GM18511 (cell line): ENCODE measurements around the gene MSX1.

Experiments used
- ATAC-seq: cut with Tn5 transposase; IDR thresholded peaks from one replicate; pipeline ENCODE4 v1.9.1; 2021; ENCODE audit warnings: mild to moderate bottlenecking, moderate library complexity; ENCODE audit not compliant: unreplicated experiment

Gene MSX1

GRCh38 chr4:4857001-4857808 is 2.3 kb upstream of the MSX1 start:
- ATAC-seq = no peak

- ATAC-seq = no peak
Measured at GRCh38 chr4:4857809-4858508, 1.5 kb upstream of the MSX1 start.

GRCh38 chr4:4858527-4859324 is 739 bp upstream of the MSX1 start:
- no peak for ATAC-seq

DNA sequence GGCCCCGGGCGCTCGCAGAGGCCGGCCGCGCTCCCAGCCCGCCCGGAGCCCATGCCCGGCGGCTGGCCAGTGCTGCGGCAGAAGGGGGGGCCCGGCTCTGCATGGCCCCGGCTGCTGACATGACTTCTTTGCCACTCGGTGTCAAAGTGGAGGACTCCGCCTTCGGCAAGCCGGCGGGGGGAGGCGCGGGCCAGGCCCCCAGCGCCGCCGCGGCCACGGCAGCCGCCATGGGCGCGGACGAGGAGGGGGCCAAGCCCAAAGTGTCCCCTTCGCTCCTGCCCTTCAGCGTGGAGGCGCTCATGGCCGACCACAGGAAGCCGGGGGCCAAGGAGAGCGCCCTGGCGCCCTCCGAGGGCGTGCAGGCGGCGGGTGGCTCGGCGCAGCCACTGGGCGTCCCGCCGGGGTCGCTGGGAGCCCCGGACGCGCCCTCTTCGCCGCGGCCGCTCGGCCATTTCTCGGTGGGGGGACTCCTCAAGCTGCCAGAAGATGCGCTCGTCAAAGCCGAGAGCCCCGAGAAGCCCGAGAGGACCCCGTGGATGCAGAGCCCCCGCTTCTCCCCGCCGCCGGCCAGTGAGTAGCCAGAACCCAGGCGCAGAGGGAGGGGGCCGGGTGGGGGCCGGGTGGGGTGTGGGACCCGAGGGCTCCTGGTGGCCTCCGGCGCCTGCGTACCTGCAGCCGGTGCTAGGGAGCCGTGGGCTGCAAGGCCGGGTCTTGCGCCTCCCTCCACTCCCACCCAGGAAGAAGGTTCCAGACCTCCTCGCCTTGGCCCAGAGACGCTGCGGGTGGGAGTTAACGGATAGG is 534 bp downstream of the MSX1 start:
- ATAC-seq = peak; percentile 45

GRCh38 chr4:4860600-4861389 is 1.3 kb downstream of the MSX1 start:
- ATAC-seq = peak; percentile 10

- ATAC-seq = no peak
Measured at GRCh38 chr4:4861390-4862018, 2.0 kb downstream of the MSX1 start.

- no peak for ATAC-seq
Measured at GRCh38 chr4:4862071-4862551, 2.6 kb downstream of the MSX1 start.

DNA sequence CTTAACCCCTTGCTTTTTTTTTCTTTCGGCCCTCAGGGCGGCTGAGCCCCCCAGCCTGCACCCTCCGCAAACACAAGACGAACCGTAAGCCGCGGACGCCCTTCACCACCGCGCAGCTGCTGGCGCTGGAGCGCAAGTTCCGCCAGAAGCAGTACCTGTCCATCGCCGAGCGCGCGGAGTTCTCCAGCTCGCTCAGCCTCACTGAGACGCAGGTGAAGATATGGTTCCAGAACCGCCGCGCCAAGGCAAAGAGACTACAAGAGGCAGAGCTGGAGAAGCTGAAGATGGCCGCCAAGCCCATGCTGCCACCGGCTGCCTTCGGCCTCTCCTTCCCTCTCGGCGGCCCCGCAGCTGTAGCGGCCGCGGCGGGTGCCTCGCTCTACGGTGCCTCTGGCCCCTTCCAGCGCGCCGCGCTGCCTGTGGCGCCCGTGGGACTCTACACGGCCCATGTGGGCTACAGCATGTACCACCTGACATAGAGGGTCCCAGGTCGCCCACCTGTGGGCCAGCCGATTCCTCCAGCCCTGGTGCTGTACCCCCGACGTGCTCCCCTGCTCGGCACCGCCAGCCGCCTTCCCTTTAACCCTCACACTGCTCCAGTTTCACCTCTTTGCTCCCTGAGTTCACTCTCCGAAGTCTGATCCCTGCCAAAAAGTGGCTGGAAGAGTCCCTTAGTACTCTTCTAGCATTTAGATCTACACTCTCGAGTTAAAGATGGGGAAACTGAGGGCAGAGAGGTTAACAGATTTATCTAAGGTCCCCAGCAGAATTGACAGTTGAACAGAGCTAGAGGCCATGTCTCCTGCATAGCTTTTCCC is 3.4 kb downstream of the MSX1 start:
- no peak for ATAC-seq

DNA sequence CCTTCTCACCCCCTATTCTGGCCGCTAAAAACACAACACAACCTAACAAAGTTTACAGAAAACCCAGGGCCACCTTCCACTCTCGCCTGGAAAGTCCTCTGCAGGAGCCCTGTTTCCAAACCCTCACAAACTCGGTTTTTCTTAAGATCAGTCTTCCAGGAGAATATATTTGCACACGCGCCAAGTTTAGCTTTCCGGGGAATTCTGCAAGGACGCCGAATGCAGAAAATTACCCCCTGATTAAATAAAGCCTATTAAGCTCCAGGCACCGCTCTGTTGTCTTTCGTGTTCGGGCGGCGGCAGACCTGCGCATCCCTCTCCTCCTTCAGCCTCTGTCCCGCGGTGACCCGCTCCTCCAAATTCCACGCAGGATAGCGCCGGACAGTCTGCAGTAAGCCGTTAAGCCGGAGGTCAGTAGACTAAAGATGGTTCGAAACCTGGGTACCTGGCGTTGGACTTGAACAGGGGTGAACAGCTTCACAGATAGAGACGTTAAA is 5.0 kb downstream of the MSX1 start:
- no peak for ATAC-seq

- no peak for ATAC-seq
Measured at GRCh38 chr4:4864940-4865704, 5.7 kb downstream of the MSX1 start.

DNA sequence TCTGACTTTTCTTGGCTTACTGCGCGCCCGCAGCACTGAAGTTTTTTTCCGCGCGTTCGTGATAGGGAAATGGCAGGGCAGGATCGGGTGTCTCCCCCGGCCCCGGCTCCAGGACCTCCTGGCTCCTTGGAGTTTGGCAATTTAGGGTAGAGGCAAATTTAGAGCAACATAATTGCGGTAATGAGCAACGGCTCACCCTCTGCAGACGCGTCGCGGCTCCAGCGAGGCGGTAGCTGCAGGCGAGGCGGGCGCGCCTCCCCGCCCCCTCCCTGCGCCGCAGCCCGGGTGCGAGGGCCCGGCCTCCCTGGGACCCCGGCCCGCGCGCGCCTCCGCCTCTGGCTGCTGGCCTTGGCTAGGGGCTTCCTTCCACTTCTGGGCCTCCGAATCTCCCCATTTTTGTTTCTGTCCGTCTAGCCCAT is 6.2 kb downstream of the MSX1 start:
- ATAC-seq = no peak

GRCh38 chr4:4866124-4866865 is 6.8 kb downstream of the MSX1 start:
- ATAC-seq = peak; percentile 36

DNA sequence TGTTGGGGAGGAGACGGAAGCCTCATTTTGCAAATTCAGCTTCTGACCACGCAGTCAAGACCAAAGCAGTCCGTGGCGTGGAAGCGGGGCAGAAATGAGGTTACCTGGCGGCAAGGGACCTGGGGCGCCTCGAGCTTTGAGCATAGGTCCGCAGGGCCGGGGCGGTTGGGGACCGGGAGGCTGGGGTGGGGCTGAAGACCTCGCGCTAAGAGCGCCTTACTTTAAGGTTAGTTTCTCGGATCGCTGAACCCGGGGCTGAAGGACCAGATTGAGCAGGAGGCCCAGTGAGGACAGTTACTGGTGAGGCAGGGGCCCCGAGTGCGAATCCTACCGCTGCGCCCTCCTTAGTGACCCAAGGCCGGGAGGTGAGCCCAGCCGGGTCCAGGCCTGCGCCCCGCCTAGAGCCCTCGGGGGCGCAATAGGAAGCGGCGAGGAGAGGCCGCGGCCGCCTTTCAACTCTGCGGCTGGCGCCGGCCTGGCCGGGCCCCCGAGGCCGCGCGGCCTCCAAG is 7.5 kb downstream of the MSX1 start:
- no peak for ATAC-seq

DNA sequence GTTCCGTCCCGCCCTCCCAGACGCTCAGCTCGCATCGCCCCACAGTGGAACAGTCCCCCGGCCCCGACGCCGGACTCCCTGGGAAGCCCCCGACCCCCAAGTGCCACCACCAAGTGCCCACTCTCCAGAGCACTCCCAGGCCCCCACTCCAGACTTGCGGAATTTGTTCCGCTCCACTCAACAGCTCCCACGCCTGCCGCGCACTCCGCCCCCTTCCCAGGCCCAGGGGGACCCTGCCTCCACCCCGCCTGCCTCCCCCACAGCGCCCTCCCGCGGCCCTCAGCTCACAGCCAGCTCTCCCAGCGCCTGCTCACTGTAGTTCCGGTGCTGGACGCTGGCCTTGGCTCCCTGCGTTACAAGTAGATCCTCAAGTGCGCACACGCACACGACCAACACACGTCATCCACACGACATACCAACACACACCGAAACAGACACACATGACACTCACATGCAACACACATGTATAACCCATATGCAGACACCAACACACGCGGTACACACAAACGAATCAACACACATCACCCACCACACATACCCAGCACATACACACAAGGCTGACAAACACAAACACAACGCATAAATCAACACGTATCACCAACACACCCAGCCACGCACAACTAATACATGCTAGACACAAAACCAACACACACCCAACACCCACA is 8.0 kb downstream of the MSX1 start:
- ATAC-seq = no peak

DNA sequence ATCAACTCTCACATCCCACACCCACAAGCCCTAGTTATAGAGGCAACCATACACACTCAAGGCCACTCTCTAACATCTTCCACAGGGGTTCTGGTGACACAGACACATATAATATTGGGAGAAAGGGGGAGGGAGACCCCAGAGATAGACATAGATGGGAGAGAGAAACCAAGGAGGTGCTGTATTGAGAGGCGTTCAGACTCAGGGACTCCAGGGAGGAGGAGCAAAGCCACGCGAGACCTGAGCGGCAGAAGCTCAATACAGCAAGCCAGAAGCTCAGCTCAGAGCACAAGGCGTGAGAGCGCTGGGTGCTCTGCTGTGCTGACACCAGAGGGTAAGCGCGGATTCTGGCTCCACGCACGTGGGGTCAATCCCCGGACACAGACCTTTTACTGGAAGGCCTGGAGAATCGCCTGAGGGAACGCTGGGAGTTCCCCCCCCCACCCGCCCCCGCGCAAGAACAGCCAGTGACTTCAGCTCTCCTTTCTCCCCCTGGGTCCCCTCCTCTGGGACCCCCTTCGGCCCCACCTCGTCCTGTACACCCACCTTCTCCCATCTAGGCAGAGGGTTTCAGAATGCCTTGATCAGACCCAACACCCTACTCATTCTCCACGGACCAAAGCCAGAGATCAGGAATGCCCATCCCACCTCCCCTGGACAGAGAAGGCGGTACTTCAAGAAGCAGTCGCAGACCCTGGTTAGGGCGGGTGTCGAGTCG is 8.7 kb downstream of the MSX1 start:
- ATAC-seq = no peak
